CD4-positive, alpha-beta T cell treated with Interleukin-2 at 100 ng/mL for 4 hours (primary cell): ENCODE measurements around the gene NOVA2.
A peak's percentile ranks its signal among the peaks of the same experiment; 100 is the strongest.

Experiments used
- DNase-seq: peaks from one replicate; pipeline ENCODE4 v3.0.0-alpha.2; 2020; ENCODE audit warnings: low spot score

NOVA2 gene

GRCh38 chr19:45960595-45961235 lies 12.9 kb downstream of the NOVA2 start:
- no peak for DNase-seq

GRCh38 chr19:45959517-45960025 lies 14.1 kb downstream of the NOVA2 start:
- DNase-seq, result no peak

- DNase-seq, result no peak
Observed at GRCh38 chr19:45958769-45959516, 14.7 kb downstream of the NOVA2 start.

GRCh38 chr19:45958320-45958719 lies 15.3 kb downstream of the NOVA2 start:
- no peak for DNase-seq

- no peak for DNase-seq
Observed at GRCh38 chr19:45955905-45956608, 17.6 kb downstream of the NOVA2 start.

GRCh38 chr19:45954156-45954555 lies 19.5 kb downstream of the NOVA2 start:
- no peak for DNase-seq

GRCh38 chr19:45953676-45954075 lies 20.0 kb downstream of the NOVA2 start:
- DNase-seq, result no peak

GRCh38 chr19:45952686-45953505 lies 20.8 kb downstream of the NOVA2 start:
- peak; percentile 38 for DNase-seq

GRCh38 chr19:45952341-45952685 lies 21.4 kb downstream of the NOVA2 start:
- no peak for DNase-seq

- no peak for DNase-seq
Observed at GRCh38 chr19:45947926-45948325, 25.7 kb downstream of the NOVA2 start.

- no peak for DNase-seq
Observed at GRCh38 chr19:45940515-45940805, 33.2 kb downstream of the NOVA2 start.

GRCh38 chr19:45939792-45940514 lies 33.7 kb downstream of the NOVA2 start:
- no peak for DNase-seq

- DNase-seq, result no peak
Observed at GRCh38 chr19:45938733-45939319, 34.8 kb downstream of the NOVA2 start.

- DNase-seq, result no peak
Observed at GRCh38 chr19:45935267-45935666, 38.4 kb downstream of the NOVA2 start.

GRCh38 chr19:45934551-45935230 lies 39.0 kb downstream of the NOVA2 start:
- DNase-seq, result no peak

GRCh38 chr19:45933759-45934158 lies 39.9 kb downstream of the NOVA2 start:
- no peak for DNase-seq

GRCh38 chr19:45931055-45931454 lies 42.6 kb downstream of the NOVA2 start:
- no peak for DNase-seq

GRCh38 chr19:45929247-45929646 lies 44.4 kb downstream of the NOVA2 start:
- no peak for DNase-seq

GRCh38 chr19:45927565-45928261 lies 46.0 kb downstream of the NOVA2 start:
- DNase-seq, result peak; percentile 94

GRCh38 chr19:45924891-45925447 lies 48.7 kb downstream of the NOVA2 start:
- no peak for DNase-seq
